Dendritic cell treated with granulocyte-macrophage colony-stimulating factor and Interleukin-4, amounts not matched to agents 40 ng/mL and 50 ng/mL, for 4 days (primary cell): ENCODE measurements around the gene ST6GAL1.

Experiments used
- H3K27ac Mint-ChIP-seq: one replicate; pipeline ENCODE4 v1.8.0; 2022; ENCODE audit warnings: mild to moderate bottlenecking, mixed read lengths
- H3K27me3 Mint-ChIP-seq: one replicate; pipeline ENCODE4 v1.8.0; 2022; ENCODE audit warnings: mild to moderate bottlenecking, mixed read lengths
- H3K36me3 Mint-ChIP-seq: one replicate; pipeline ENCODE4 v1.8.0; 2022; ENCODE audit warnings: low read depth, mixed read lengths
- H3K4me1 Mint-ChIP-seq: one replicate; pipeline ENCODE4 v1.8.0; 2022; ENCODE audit warnings: low read depth, mixed read lengths
- H3K4me3 Mint-ChIP-seq: one replicate; pipeline ENCODE4 v1.8.0; 2022; ENCODE audit warnings: mild to moderate bottlenecking, moderate library complexity, mixed read lengths
- H3K9me3 Mint-ChIP-seq: one replicate; pipeline ENCODE4 v1.8.0; 2022; ENCODE audit warnings: mixed read lengths
- intact Hi-C: fragments of 100-400 bp; cut with micrococcal nuclease; formaldehyde crosslinking; loops from one replicate; pipeline ENCODE4 v1.15.0; 2022

Gene ST6GAL1

DNA sequence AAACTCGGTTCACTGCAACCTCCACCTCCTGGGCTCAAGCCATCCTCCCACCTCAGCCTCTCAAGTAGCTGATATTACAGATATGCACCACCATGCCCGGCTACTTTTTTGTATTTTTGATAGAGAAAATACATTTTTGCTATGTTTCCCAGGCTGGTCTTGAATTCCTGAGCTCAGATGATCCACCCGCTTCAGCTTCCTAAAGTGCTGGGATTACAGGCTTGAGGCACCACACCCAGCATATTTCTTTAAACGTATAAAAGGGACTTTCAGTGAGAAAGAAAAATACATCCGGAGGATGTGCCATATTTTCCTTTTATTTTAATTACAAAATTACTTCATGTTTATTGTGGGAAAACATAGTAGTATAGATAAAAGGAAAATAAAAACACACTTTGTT lies 153.8 kb downstream of the ST6GAL1 start:
- Mint-ChIP-seq H3K27ac (no peak overlapping the region), H3K4me1 (peaks cover 21% of the 10 kb centered on the region), H3K36me3 (peaks cover 10% of the 10 kb centered on the region), H3K9me3 (peaks cover 23% of the 10 kb centered on the region), H3K4me3 (no peak overlapping the region), H3K27me3 (no peaks in the 10 kb centered on the region)
- intact Hi-C loops, result no loop called here

DNA sequence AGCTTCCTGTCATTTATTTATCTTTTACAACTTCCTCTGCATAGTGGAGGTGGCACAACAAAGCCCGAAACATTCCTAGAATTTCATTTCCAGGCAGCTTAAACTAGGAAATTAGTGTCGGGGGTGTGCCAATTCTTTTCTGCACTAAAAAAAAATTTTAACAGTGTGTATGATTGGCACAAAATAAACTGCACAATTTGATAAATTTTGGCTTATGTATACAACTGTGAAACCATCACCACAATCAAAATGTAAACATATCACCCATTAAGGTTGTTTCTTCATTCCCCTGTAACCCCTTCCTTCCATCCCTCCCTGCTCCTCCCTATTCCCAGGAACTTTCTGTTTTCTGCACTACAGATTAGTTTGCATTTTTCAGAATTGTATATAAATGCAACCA lies 154.3 kb downstream of the ST6GAL1 start:
- peaks cover 21% of the 10 kb centered on the region for H3K4me1 Mint-ChIP-seq
- H3K4me3 Mint-ChIP-seq, result no peak overlapping the region
- no peaks in the 10 kb centered on the region for H3K27me3 Mint-ChIP-seq
- intact Hi-C loops, result no loop called here
- no peak overlapping the region for H3K27ac Mint-ChIP-seq
- H3K9me3 Mint-ChIP-seq, result peaks cover 28% of the 10 kb centered on the region
- H3K36me3 Mint-ChIP-seq, result peaks cover 5% of the 10 kb centered on the region

GRCh38 chr3:187085021-187085666 lies 154.8 kb downstream of the ST6GAL1 start:
- intact Hi-C loops, result no loop called here
- H3K4me3 Mint-ChIP-seq, result no peak overlapping the region

DNA sequence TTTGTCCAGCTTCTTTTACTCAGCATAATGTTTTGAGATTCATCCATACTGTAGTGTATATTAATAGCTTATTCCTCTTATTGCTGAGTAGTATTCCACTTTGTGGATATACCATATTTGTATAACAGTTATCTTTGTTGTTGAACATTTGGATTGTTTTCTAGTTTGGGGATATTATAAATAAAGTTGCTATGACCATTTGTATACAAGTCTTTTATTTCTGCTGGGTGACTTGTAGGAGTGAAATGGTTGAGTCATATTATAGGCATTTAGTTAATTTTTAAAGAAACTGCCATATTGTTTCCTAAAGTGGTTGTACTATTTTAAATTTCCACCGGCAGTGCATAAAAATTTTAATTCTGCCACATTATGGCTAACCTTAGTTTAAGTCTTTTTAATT lies 155.6 kb downstream of the ST6GAL1 start:
- intact Hi-C loops, result no loop called here
- no peak overlapping the region for H3K4me3 Mint-ChIP-seq
- H3K36me3 Mint-ChIP-seq, result no peaks in the 10 kb centered on the region
- H3K4me1 Mint-ChIP-seq, result peaks cover 21% of the 10 kb centered on the region
- peaks cover 31% of the 10 kb centered on the region for H3K9me3 Mint-ChIP-seq
- no peak overlapping the region for H3K27ac Mint-ChIP-seq
- no peaks in the 10 kb centered on the region for H3K27me3 Mint-ChIP-seq

More at GRCh38 chr3:187085021-187085666, 154.8 kb downstream of the ST6GAL1 start:
- Mint-ChIP-seq H3K9me3 (peaks cover 31% of the 10 kb centered on the region), H3K27ac (no peak overlapping the region), H3K27me3 (no peaks in the 10 kb centered on the region), H3K36me3 (no peaks in the 10 kb centered on the region), H3K4me1 (peaks cover 21% of the 10 kb centered on the region)

DNA sequence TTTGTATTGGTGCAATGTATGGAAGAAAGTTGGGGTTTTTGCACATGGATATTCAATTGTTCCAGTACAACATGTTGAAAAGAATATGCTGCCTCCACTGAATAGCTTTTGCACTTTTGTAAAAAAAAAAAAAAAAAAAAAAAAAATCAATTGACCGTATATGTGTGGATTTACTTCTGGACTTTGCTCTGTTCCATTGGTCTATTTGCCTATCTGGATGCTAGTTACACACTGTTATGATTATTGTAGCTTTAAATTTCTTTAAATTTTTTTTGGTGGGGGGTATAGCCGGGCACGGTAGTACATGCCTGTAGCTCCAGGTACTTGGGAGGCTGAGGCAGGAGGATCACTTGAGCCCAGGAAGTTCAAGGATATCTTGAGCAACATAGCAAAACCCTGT lies 156.5 kb downstream of the ST6GAL1 start:
- intact Hi-C loops, result no loop called here
- Mint-ChIP-seq H3K27ac (no peak overlapping the region), H3K4me3 (no peak overlapping the region), H3K4me1 (peaks cover 21% of the 10 kb centered on the region), H3K27me3 (no peaks in the 10 kb centered on the region), H3K9me3 (peaks cover 31% of the 10 kb centered on the region), H3K36me3 (no peaks in the 10 kb centered on the region)

DNA sequence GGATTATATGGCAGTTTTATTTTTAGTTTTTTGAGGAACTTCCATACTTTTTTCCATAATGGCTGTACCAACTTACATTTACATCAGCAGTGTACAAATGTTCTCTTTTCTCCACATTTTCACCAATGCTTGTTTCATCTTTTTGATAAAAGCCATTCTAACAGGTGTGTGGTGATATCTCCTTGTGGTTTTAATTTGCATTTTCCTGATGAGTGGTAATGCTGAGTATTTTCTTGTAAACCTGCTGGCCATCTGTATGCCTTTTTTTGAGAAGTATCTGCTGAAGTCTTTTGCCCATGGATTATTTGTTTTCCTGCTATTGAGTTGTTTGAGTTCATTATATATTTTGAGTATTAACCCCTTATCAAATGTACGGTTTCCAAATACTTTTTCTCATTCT lies 158.4 kb downstream of the ST6GAL1 start:
- Mint-ChIP-seq H3K27ac (no peak overlapping the region), H3K4me3 (no peak overlapping the region), H3K9me3 (peaks cover 39% of the 10 kb centered on the region), H3K36me3 (no peaks in the 10 kb centered on the region), H3K27me3 (no peaks in the 10 kb centered on the region), H3K4me1 (peaks cover 7% of the 10 kb centered on the region)
- intact Hi-C loops, result no loop called here

GRCh38 chr3:187093320-187093719 lies 163.0 kb downstream of the ST6GAL1 start:
- Mint-ChIP-seq H3K4me3 (no peak overlapping the region), H3K4me1 (no peaks in the 10 kb centered on the region), H3K36me3 (no peaks in the 10 kb centered on the region), H3K9me3 (peaks cover 37% of the 10 kb centered on the region), H3K27ac (no peak overlapping the region), H3K27me3 (no peaks in the 10 kb centered on the region)
- intact Hi-C loops, result no loop called here

DNA sequence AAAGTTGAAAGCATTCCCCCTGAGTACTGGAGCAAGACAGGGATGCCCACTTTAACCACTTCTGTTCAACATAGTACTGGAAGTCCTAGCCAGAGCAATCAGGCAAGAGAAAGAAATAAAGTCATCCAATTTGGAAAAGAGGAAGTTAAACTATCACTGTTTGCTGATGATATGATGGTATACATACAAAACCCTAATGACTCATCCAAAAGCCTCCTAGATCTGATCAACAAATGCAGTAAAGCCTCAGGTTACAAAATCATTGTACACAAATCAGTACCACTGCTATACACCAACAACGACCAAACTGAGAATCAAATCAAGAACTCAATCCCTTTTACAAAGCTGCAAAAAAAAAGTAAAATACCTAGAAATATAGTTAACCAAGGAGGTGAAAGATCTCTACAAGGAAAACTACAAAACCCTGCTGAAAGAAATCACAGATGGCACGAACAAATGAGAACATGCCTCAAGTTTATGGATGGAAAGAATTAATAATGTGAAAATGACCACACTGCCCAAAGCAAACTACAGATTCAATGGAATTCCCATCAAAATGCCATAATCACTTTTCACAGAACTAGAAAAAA lies 168.7 kb downstream of the ST6GAL1 start:
- H3K9me3 Mint-ChIP-seq, result peaks cover 22% of the 10 kb centered on the region
- no peaks in the 10 kb centered on the region for H3K36me3 Mint-ChIP-seq
- H3K27me3 Mint-ChIP-seq, result no peaks in the 10 kb centered on the region
- H3K4me3 Mint-ChIP-seq, result no peak overlapping the region
- intact Hi-C loops, result no loop called here
- no peak overlapping the region for H3K27ac Mint-ChIP-seq
- H3K4me1 Mint-ChIP-seq, result peaks cover 10% of the 10 kb centered on the region

- peaks cover 10% of the 10 kb centered on the region for H3K4me1 Mint-ChIP-seq
- peak overlapping the region; percentile 53 for H3K4me3 Mint-ChIP-seq
- peaks cover 13% of the 10 kb centered on the region for H3K9me3 Mint-ChIP-seq
- H3K27ac Mint-ChIP-seq, result peak overlapping the region; percentile 73
- no peaks in the 10 kb centered on the region for H3K27me3 Mint-ChIP-seq
- no peaks in the 10 kb centered on the region for H3K36me3 Mint-ChIP-seq
- intact Hi-C loops, result no loop called here
Measured at GRCh38 chr3:187101184-187102072, 171.1 kb downstream of the ST6GAL1 start.

- Mint-ChIP-seq H3K27ac (peak overlapping the region; percentile 73), H3K27me3 (no peaks in the 10 kb centered on the region), H3K4me3 (peak overlapping the region; percentile 53), H3K9me3 (peaks cover 12% of the 10 kb centered on the region), H3K4me1 (peaks cover 10% of the 10 kb centered on the region), H3K36me3 (no peaks in the 10 kb centered on the region)
- intact Hi-C loops, result no loop called here
Measured at GRCh38 chr3:187102073-187102634, 171.8 kb downstream of the ST6GAL1 start.

GRCh38 chr3:187103251-187103650 lies 172.9 kb downstream of the ST6GAL1 start:
- intact Hi-C loops, result no loop called here
- peaks cover 12% of the 10 kb centered on the region for H3K9me3 Mint-ChIP-seq
- no peaks in the 10 kb centered on the region for H3K36me3 Mint-ChIP-seq
- peaks cover 10% of the 10 kb centered on the region for H3K4me1 Mint-ChIP-seq
- no peaks in the 10 kb centered on the region for H3K27me3 Mint-ChIP-seq
- H3K4me3 Mint-ChIP-seq, result no peak overlapping the region
- H3K27ac Mint-ChIP-seq, result no peak overlapping the region

- Mint-ChIP-seq H3K36me3 (no peaks in the 10 kb centered on the region), H3K9me3 (peaks cover 1% of the 10 kb centered on the region), H3K27me3 (no peaks in the 10 kb centered on the region), H3K27ac (no peak overlapping the region), H3K4me1 (peaks cover 10% of the 10 kb centered on the region), H3K4me3 (no peak overlapping the region)
- intact Hi-C loops, result no loop called here
Measured at GRCh38 chr3:187104342-187104741, 174.0 kb downstream of the ST6GAL1 start.

GRCh38 chr3:187104933-187105332 lies 174.6 kb downstream of the ST6GAL1 start:
- intact Hi-C loops, result no loop called here
- Mint-ChIP-seq H3K4me3 (no peak overlapping the region), H3K27me3 (no peaks in the 10 kb centered on the region), H3K27ac (no peak overlapping the region), H3K36me3 (no peaks in the 10 kb centered on the region), H3K9me3 (no peaks in the 10 kb centered on the region), H3K4me1 (peaks cover 10% of the 10 kb centered on the region)

DNA sequence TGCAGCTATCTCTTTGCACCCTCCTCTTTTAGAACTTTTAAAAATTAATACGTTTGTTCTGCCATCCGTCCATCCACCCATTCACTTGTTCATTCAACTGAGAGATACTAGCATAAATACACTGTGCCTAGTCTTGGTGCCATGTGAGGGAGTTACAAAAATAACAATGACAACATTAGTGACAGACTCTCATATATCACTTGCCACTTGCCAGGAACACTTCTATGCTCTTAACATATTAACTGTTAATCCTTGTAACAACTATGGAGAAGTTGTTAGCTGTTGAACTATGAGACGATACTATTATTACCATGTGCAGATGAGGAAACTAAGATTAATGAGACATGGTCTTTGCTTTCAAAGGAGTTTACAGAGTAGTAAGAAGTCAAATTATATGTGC lies 175.4 kb downstream of the ST6GAL1 start:
- Mint-ChIP-seq H3K4me3 (no peak overlapping the region), H3K27me3 (no peaks in the 10 kb centered on the region), H3K9me3 (no peaks in the 10 kb centered on the region), H3K36me3 (no peaks in the 10 kb centered on the region), H3K27ac (no peak overlapping the region), H3K4me1 (peaks cover 10% of the 10 kb centered on the region)
- intact Hi-C loops, result no loop called here
